ENCODE results near the gene XPA.

The XPA gene

DNA sequence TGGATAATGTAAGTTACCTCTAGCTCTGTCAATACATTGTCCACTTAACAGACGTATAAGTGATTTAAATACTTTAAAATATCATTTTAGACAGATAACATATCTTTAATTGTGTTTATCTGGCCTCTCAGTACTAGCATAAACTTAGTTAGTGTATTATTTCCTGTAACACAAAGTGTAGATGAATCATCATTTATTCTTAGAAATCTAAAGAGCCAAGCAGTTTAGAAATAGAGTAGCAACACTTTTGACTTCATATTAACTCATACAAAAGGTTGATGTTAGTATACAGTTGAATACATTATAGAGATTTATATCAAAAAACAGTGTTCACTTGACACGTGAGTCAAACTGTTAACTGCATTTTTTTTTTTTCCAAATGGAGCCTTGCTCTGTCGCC is 45.5 kb downstream of the XPA start:
- peak; percentile 18 for FAIRE-seq

DNA sequence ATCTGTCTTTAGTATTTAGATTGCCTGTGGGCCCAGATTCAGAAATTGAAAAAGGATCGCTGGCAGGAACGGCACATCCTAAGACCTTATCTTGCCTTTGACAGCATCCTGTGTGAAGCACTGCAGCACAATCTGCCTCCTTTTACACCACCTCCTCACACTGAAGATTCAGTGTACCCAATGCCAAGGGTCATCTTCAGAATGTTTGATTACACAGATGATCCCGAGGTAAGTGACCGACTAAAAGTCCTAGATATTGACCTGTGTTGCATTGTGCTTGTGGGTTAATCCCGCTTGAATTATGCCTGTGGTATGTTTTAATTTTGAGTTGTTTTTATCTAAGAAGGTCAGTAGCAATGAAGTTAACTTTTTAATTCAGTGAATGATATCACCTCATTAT is 49.1 kb downstream of the XPA start:
- FAIRE-seq, result no peak

DNA sequence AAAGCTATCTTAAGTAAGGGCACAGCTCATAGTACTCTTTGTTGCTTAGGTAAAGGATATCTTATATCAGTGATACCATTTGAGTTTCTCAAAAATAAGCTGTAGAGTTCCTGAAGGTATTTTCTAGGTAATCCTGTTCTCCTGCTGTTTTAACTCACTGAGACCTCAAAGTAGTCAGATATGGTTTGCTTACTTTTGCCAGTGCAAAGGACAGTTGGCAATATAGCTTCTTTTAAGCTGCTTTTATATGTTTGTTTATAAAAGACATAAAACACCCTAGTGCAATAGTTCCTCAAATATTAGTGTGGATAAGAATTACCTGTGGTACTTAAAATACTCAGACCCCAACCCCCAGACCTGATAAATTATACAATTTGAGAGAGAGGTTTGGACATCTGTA is 51.4 kb downstream of the XPA start:
- no peak for FAIRE-seq

DNA sequence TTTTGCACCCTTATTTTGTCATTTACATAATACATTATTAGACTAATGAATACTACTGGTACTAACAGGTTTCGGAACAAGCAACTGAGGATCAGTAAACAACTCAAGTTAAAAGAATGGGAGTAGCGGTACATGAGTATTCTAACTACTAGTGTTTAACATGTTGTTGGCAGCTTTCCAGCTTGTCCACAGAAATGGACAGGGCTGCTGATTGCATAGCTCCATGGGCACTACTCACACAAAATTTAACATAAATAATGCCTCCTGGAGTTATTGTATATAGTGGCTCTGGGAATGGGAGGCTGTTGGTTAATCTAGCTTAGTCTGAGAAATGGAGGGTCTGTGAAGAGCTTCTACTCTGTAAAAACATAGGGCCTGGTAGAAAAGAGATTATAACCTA is 56.8 kb downstream of the XPA start:
- no peak for FAIRE-seq

DNA sequence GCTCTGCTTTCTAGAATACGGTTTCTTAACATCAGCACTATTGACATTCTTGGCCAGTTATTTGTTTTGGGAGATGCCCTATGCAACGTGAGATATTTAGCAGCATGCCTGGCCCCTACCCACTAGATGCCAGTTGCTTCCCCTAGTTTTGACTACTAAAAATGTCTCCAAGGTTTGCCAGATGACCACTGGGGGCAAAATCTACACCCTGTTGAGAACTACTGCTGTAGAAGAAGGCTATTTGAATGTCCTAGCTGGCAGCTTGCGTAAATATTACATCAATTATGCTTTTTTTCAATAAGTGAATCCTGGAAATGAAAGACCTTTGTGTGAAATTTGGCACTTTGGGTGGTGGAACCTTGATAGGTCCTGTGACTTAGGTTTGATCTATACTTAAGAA is 58.5 kb downstream of the XPA start:
- no peak for FAIRE-seq

DNA sequence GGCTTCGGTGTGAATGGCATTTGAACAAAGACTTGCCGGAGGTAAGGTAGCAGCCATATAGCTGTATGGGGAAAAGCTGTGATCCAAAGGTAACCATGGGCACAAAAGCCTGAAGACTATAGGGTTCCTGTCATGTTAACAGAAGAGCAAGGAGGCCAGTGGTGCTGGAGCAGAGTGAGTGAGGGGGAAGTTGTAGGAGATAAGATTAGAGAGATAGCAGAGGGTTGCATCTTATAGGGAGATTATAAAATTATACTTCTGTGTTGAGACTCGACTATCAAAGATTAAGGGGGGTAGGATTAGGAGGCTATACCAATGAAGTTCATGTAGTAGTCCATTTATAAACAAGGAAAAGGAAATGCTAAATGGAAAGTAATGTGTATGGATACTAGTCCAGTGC is 60.2 kb downstream of the XPA start:
- no peak for FAIRE-seq

DNA sequence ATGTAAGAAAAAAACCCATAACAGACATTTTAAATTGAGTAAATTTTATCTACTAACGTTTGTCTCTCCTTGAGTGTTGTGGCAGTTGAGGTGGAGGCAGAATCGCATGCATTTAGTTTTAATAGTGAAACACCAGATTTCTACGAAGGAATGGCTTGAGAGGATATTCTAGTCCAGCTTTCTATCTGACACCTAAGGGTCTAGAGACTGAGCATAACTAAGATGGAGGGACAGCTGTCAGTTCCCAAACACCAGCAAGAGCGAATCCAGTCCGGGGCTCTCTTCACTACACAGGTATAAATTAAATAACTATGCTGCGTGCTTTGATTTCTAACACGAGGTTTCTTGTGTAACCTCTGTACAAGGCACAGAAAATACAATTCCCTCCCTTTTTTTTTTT is 62.1 kb downstream of the XPA start:
- no peak for FAIRE-seq

DNA sequence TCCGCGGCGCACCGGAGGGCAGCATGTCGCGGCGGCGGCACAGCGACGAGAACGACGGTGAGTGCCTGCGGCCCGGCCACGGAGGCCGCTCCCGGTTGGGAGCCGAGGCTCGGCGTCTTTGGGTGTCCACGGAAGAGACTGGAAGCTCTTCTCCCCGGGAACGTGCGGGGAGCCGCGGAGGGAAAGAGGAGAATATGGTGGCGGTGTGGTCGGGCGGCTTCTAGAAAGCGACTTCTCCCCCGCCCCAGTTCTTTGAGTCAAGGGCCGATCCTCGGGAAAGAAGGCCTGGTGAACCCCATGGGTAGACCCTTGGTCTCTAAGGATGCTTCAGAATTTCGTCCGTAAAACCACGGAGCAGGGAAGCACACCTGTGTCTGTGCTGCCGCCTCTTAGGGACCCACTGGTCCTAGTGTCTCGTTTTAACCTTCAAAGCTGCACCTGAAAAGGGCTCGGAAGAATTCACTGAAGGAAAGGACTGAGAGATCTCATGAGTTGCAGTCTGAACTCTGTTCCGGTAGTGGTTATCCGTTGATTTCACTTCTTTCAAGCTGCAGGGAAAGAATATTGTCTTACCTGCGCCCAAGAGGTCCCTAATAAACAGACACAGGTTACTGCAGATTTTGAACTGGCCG is 63.2 kb downstream of the XPA start:
- FAIRE-seq, result no peak

DNA sequence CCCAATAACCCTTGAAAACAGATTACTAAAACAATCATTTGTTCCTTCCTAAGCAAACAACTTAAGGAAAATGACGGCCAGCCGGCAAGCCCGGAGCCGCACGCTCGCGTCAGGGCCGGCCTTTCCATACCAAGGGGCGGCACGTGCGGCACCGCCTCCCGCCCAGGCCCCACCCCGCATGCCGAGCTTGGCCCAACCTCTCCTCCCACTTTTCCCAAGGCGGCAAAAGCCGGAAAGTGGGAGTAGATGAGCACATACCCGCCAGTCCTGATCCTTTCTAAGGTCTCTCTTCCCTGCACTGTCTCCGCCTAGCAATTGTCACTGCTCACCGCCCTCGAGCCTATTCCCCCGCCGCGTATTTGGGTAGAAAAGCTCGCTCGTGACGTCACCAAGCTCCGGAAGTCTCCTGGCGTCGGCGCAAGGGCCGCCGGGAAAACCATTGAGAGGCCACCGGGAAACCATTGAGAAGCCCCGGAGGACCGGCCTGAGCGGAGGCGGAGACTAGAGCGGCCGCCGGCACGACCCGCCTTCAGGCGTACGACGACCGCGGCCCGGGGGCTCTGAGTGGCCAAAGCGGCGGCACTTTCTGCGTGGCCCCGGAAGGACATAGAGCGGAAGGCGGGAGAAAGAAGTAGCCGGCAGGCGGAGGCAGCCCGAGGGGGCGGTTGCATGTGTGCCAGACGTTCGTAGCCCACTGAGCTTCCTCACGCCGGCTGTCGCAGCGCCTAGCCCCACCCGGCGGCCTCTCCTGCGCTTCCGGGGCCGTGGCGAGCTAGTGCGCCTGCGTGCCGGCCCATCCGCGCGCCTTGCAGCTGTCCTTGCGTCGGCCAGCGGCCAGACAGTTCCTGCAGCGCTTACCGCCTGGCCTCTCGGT is 63.9 kb downstream of the XPA start, which contains the start of the genes NCBP1 and TSTD2:
TSS of gene NCBP1 (plus strand) at position 837 of the 874 bp plus-strand sequence. CDS start 61 bp downstream, outside the sequence.
TSS of gene TSTD2 (minus strand) at position 384 of the 874 bp plus-strand sequence. CDS start 5,806 bp downstream, outside the sequence.
- peak; percentile 96 for FAIRE-seq

DNA sequence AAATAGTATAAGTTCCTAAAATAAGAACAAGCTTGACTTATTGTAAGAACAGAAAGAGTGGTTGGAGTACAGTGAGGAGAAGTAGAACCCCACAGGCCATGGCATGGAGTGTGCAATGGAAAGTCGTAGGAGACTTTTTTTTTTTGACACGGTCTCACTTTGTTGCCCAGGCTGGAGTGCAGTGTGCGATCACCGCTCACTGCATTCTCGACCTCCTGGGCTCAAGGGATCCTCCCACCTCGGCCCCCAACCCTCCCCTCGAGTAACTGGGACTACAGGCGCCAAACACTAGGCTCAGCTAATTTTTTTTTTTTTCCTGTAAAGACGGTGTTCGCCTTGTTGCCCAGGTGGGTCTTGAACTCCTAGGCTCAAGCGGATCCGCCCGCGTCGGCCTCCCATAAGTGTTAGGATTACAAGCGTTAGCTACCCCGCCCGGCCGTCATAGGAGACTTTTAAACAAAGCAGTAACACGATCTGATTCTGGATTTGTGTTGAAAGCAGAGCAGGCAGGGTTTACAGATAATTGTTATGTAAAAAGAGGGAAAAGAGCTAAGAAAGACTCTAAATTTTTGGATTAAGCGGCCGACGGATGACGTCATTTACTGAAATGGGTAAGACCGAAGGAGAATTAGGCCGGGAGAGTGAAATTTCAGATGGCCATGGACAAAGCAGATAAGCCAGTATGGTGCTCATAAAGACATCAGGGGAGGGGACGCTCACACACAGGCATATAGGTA is 64.7 kb downstream of the XPA start:
- FAIRE-seq, result no peak

GRCh38 chr9:97630591-97630990 is 66.5 kb downstream of the XPA start:
- FAIRE-seq, result no peak

GRCh38 chr9:97629156-97629555 is 68.0 kb downstream of the XPA start:
- no peak for FAIRE-seq

- no peak for FAIRE-seq
These were observed 68.5 kb downstream of the XPA start for GRCh38 chr9:97628668-97629067.

GRCh38 chr9:97627624-97628023 is 69.5 kb downstream of the XPA start:
- FAIRE-seq, result no peak

GRCh38 chr9:97625620-97626019 is 71.5 kb downstream of the XPA start:
- FAIRE-seq, result no peak

Data from endometrium (tissue), 2 donors.